ENCODE results near the gene PKDREJ.
A peak's percentile ranks its signal among the peaks of the same experiment; 100 is the strongest.
"Not testable (repeated sequence)": the region's sequence is repeated elsewhere in the genome, so short reads cannot be mapped to it uniquely, and the experiment has no call there.

Gene PKDREJ

DNA sequence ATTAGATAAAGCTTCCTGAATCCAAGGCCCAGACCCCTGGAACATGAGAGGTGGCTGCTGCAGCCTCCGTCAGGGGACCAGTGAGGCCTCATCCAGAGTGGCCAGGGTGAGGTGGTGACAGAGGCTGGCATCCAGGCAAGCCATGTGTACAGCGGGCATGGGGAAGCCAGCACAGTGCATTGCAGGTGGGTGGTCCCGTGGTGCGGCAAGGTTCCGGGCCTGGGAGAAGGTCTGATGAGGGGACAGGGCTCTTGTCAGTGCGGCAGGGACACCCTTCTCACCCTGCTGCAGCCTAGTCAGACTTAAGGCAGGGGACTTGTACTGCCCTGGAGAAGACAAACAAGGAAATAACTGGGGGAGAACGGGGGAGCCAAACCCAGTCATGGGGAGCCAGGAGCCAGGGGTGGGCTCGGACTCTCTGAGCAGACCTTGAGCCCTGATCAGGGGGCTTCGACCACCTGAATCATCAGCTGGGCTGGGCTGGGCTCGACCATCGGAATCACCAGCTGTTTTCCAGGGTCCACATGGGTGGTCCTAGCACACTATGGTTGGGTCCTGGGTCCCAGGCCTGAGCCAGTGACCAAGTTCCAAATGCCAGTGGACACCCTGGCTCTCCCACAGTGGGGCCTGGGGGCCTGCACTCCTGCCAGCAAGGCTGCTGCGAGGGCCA is 9.8 kb upstream of the PKDREJ start:
- TF ChIP-seq CTCF (conservative IDR thresholded peaks at IDR 0.05) = no peak
- H3K27ac ChIP-seq = no peak overlapping the region

GRCh38 chr22:46272196-46272595 is 9.1 kb upstream of the PKDREJ start:
- no peak for TF ChIP-seq CTCF (conservative IDR thresholded peaks at IDR 0.05)
- no peak overlapping the region for H3K27ac ChIP-seq

- H3K27ac ChIP-seq = peak overlapping the region; percentile 73; the same call in 1 of the 2 replicates
- no peak for TF ChIP-seq CTCF (conservative IDR thresholded peaks at IDR 0.05)
These were observed 6.4 kb upstream of the PKDREJ start for GRCh38 chr22:46269564-46269963.

- peak within 1 kb of the TSS; percentile 73 for H3K27ac ChIP-seq
- TF ChIP-seq CTCF (conservative IDR thresholded peaks at IDR 0.05) = no peak
These were observed 4.5 kb upstream of the PKDREJ start, which contains the start of gene TTC38 for GRCh38 chr22:46267431-46268279. TTC38 (plus strand) TSS chr22:46268008; CDS start chr22:46268040, 32 bp downstream.

DNA sequence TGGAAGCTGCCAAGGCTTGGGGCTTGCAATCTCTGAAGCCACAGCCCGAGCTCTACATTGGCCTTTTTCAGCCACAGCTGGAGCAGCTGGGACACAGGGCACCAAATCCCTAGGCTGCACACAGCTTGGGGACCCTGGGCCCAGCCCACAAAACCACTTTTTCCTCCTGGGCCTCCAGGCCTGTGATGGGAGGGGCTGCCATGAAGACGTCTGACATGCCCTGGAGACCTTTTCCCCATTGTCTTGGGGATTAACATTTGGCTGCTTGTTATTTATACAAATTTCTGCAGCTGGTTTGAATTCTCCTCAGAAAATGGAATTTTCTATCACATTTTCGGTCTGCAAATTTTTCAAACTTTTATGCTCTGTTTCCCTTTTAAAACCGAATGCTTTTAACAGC is 2.5 kb upstream of the PKDREJ start:
- not testable (repeated sequence) for H3K27ac ChIP-seq

DNA sequence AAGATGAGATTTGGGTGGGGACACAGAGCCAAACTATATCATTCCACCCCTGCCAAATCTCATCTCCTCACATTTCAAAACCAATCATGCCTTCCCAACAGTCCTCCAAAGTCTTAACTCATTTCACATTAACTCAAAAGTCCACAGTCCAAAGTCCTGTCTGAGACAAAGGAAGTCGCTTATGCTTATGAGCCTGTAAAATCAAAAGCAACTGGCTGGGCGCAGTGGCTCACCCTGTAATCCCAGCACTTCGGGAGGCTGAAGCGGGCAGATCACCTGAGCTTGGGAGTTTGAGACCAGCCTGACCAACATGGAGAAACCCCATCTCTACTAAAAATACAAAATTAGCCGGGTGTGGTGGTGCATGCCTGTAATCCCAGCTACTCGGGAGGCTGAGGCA is 1.4 kb upstream of the PKDREJ start:
- not testable (repeated sequence) for H3K27ac ChIP-seq

GRCh38 chr22:46262449-46263215 is 511 bp downstream of the PKDREJ start:
- H3K27ac ChIP-seq = no peak overlapping the region
- no peak for TF ChIP-seq CTCF (conservative IDR thresholded peaks at IDR 0.05)

DNA sequence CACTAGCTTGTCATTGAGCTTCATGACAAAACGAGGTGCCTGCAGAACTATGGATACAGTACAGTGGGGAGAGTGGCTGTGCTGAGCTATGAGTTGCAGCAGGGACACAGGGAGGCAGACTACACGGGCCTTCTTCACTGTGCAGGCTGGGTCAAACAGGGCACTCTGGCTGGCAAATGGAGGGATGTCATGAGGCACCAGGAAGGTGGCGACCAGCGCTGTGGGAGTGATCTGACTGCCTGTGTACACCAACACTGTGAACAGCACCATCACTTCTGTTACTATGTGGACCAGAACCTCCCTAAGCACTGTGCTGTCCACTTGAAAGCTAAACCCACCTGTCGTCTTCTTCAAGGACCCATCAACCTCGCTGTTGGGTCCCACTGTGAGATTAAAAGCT is 3.1 kb downstream of the PKDREJ start:
- no peak overlapping the region for H3K27ac ChIP-seq
- TF ChIP-seq CTCF (conservative IDR thresholded peaks at IDR 0.05) = no peak

All from VCaP (cell line).